PFSK-1 (cell line): ENCODE measurements around the gene ZDHHC14.

Source experiments
- FOXP2 ChIP-seq: optimal IDR thresholded peaks from 2 replicates; pipeline ENCODE3; 2011; ENCODE audit warnings: borderline replicate concordance, control low read depth, inconsistent platforms; ENCODE audit not compliant: insufficient read depth; ENCODE audit errors: extremely low read length, extremely low read depth
- POLR2AphosphoS5 ChIP-seq: IDR thresholded peaks from 2 replicates; pipeline ENCODE4 v1.6.1; 2012; ENCODE audit warnings: low read depth, mild to moderate bottlenecking, control low read depth, low read length, moderate library complexity
- SIN3A ChIP-seq: IDR thresholded peaks from 2 replicates; pipeline ENCODE4 v1.6.1; 2012; ENCODE audit warnings: mild to moderate bottlenecking, low read length, moderate library complexity, borderline replicate concordance; ENCODE audit not compliant: insufficient read depth
- TAF1 ChIP-seq: IDR thresholded peaks from 2 replicates; pipeline ENCODE4 v1.6.1; 2012; ENCODE audit warnings: low read length, control low read depth, borderline replicate concordance; ENCODE audit not compliant: insufficient read depth
- TF ChIP-seq, protein P1 (sequence below), 2 experiments: IDR thresholded peaks; 2 replicates each; pipeline versions ENCODE4 v1.6.1 to v1.8.0; 2011 to 2012; ENCODE audit warnings: low read depth in 2 of 2, low read length in 2 of 2, control low read depth in 1 of 2, inconsistent platforms in 1 of 2, mild to moderate bottlenecking in 1 of 2, moderate library complexity in 1 of 2; ENCODE audit not compliant: insufficient read depth in 1 of 2

Gene ZDHHC14

DNA sequence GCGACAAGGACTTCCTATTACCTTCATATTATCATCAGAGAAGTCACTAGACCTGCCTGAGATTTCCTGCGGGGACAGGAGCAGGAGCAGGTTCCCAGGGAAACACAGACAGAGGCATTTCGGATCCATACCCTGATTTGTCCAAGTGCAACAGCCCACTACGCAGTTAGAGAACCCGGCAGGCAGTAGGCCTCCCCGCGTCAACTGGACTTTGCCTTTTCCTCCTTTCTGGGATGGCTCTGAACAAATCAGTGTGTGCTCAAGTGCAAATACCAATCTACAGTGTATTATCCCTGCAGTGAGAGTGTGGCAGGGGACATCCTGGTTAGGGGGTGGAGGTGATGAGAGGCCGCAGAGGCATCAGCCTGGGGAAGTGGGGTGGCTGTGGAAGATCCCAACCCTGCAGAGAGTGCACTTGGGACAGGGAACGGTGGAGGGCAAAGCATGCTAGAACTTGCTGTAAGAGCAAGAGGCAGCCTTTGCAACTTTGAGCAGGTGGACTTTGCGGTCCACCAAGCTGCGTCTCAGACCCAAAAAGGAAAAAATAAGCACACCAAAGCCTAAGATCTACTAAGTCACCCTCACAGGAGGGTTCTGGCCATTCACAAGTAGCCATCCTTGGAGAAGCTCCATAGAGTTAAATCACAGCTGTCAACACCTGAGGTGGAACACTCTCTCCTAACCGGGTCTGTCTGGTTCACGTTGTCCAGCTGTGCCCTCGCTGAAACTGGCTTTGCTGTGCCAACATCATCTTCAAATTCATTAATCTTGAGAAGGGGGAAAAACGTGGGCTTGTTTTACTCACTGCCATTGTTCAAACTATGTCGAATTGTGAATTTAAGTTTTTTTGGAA lies 159.1 kb downstream of the ZDHHC14 start:
- TF ChIP-seq FOXP2 (no peak), TAF1 (no peak), SIN3A (no peak), POLR2AphosphoS5 (no peak)
- TF ChIP-seq, protein P1, sequence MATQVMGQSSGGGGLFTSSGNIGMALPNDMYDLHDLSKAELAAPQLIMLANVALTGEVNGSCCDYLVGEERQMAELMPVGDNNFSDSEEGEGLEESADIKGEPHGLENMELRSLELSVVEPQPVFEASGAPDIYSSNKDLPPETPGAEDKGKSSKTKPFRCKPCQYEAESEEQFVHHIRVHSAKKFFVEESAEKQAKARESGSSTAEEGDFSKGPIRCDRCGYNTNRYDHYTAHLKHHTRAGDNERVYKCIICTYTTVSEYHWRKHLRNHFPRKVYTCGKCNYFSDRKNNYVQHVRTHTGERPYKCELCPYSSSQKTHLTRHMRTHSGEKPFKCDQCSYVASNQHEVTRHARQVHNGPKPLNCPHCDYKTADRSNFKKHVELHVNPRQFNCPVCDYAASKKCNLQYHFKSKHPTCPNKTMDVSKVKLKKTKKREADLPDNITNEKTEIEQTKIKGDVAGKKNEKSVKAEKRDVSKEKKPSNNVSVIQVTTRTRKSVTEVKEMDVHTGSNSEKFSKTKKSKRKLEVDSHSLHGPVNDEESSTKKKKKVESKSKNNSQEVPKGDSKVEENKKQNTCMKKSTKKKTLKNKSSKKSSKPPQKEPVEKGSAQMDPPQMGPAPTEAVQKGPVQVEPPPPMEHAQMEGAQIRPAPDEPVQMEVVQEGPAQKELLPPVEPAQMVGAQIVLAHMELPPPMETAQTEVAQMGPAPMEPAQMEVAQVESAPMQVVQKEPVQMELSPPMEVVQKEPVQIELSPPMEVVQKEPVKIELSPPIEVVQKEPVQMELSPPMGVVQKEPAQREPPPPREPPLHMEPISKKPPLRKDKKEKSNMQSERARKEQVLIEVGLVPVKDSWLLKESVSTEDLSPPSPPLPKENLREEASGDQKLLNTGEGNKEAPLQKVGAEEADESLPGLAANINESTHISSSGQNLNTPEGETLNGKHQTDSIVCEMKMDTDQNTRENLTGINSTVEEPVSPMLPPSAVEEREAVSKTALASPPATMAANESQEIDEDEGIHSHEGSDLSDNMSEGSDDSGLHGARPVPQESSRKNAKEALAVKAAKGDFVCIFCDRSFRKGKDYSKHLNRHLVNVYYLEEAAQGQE (IDR thresholded peaks at IDR 0.05; ENCODE audit: insufficient read depth in 1 of 2, low read depth in 2 of 2, low read length in 2 of 2), result no peak

DNA sequence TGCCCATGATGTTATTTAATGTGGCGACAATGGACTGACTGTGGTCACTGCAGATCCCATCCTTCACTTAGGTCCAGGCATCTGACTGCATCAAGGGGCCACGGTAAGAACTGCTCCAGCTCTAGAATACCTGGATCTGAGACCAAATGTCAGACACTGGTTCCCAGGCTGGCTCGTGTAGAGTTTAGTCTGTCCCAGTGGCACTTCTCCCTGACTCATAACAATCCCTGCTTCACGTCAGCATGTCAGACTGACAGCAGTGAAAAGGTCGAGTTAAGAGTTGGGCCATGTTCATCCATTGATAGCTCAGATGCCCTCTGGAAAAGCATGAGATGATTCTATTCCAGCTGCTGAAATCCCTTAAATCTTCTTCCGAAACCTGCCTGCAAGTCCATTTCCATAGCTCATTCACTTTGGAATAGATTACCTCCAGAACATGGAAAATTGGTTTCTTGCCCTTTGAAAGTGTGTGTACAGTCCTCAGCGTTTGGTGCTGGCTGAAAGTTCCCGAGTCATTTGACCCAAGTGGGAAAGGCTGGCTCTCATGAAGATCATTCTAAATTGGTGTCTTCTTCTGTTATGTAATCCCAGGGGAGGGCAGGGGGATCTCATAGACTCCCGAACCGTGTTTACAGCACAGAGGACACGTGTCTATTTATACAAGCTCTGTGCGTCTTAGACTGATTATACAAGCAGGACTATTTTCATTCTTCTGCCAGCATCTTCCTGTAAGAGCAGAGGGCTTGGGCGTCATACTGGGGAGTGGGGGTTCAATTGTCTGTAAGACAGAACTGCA lies 160.8 kb downstream of the ZDHHC14 start:
- TF ChIP-seq TAF1 (no peak), SIN3A (no peak), FOXP2 (no peak), POLR2AphosphoS5 (no peak)
- TF ChIP-seq, protein P1 (IDR thresholded peaks at IDR 0.05; ENCODE audit: insufficient read depth in 1 of 2, low read depth in 2 of 2, low read length in 2 of 2), result no peak

DNA sequence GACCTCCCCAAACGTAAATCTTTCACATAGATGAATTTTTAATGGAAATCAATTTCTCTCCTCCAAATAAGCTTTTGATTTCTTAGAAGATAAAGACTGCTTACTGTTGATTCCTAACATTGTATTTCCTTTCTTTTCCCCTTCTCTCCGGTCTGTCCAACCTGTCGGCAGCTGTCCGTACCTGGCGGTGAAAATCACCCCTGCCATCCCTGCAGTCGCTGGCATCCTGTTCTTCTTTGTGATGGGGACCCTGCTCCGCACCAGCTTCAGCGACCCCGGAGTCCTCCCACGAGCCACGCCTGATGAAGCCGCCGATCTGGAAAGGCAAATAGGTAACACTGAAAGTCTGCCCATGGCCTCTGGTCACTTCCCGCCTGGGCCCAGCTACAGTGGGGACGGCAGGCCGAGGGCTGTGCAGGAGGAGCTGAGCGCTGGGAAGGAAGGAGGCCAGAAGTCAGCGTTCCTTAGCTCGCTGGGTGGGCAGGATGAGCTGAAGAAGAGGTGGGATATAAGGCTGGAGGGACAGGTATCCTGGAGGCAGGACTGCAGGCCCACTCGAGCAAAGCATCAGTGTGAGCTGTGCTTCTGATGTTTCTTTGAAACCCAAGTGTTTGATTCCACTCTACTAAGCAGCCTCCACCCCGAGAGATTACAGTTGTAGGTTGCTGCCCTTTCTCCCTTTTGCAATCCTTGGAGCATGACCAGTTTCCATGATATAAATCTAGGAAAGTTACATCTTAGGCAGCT lies 161.6 kb downstream of the ZDHHC14 start:
- TF ChIP-seq, protein P1 (IDR thresholded peaks at IDR 0.05; ENCODE audit: insufficient read depth in 1 of 2, low read depth in 2 of 2, low read length in 2 of 2), result no peak
- TF ChIP-seq POLR2AphosphoS5 (no peak), FOXP2 (no peak), TAF1 (no peak), SIN3A (no peak)

DNA sequence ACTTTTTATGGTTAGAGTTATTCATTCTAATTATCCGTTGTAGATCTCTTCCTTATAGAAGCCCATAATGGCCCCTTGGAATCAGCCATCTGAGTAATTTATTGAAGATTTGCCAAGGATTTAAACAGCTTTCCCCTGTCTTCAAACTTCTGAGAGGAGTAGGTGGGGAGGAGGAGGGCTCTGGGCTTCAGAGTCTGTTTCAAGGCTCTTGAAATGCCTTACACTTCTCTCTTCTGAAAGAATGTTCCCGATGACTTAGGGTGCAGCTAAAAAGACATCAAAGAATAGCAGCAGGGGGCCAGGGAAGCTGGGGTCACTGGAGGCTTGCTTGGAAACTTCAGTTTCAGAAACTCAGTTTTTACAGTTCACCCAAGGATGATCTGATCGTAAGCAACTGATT lies 165.3 kb downstream of the ZDHHC14 start:
- TF ChIP-seq, protein P1 (IDR thresholded peaks at IDR 0.05; ENCODE audit: insufficient read depth in 1 of 2, low read depth in 2 of 2, low read length in 2 of 2), result no peak
- TF ChIP-seq POLR2AphosphoS5 (no peak), FOXP2 (no peak), TAF1 (no peak), SIN3A (no peak)
